ENCODE measurements around the gene PIGR. TPM values are rescaled to one million over a fixed set of nuclear protein-coding genes. Genes with fewer than 3 reads are reported as not detected.

The PIGR gene
- total and polyA plus RNA-seq, 2 of the 8 experiments (the other 6 are each of a cell fraction or from before 2014, with no cell fraction given), result not detected

- CTCF ChIA-PET (ENCODE audit: partially characterized antibody), result interaction anchor here (0.7 to 6.3 kb wide), 11 partner anchors 9 to 246 kb away, joined by 3 to 81 read pairs (median 4); partner anchors contain the start of gene IL20
- no peak within 1 kb of the TSS for H2BK5ac ChIP-seq (ENCODE audit: low read depth, low read length)
- no peak within 1 kb of the TSS for H4K5ac ChIP-seq (ENCODE audit: insufficient read length, low read depth, low read length)
- no peak within 1 kb of the TSS for H3K56ac ChIP-seq (replicated peaks; ENCODE audit: insufficient read length, low read depth, low read length)
- H3K27ac ChIP-seq (ENCODE audit: low read depth, low read length), result no peak within 1 kb of the TSS
- H3K23me2 ChIP-seq (ENCODE audit: low read depth, low read length), result no peaks in the 10 kb centered on the region
- H4K8ac ChIP-seq (ENCODE audit: extremely low read depth, insufficient read depth, low read length), result no peak within 1 kb of the TSS
- no peaks in the 10 kb centered on the region for H3K4me1 ChIP-seq (replicated peaks in 1 of 4; ENCODE audit: control insufficient read depth in 3 of 4, insufficient read depth in 4 of 4, low read length in 3 of 4)
- no peaks in the 10 kb centered on the region for H3K27me3 ChIP-seq (replicated peaks in 1 of 4; ENCODE audit: control insufficient read depth in 3 of 4, extremely low read depth in 1 of 4, insufficient read depth in 3 of 4, low read length in 3 of 4)
- no peak within 1 kb of the TSS for H2BK120ac ChIP-seq (replicated peaks; ENCODE audit: low read depth, low read length)
- no peaks in the 10 kb centered on the region for H3K79me2 ChIP-seq (ENCODE audit: control insufficient read depth in 1 of 2, insufficient read depth in 2 of 2, low read length in 2 of 2)
- H4K91ac ChIP-seq (replicated peaks; ENCODE audit: insufficient read length, low read length), result no peak within 1 kb of the TSS
- H2AK5ac ChIP-seq (ENCODE audit: low read depth, low read length), result no peak within 1 kb of the TSS
- no peak within 1 kb of the TSS for H3K4ac ChIP-seq (replicated peaks; ENCODE audit: insufficient read length, low read depth, low read length)
- no peak within 1 kb of the TSS for H2BK20ac ChIP-seq (ENCODE audit: low read length)
- DNase-seq (ENCODE audit: low read depth in 1 of 2, low spot score in 2 of 2), result no peak
- H2BK12ac ChIP-seq (ENCODE audit: low read depth, low read length), result no peak within 1 kb of the TSS
- no peaks in the 10 kb centered on the region for H3K79me1 ChIP-seq (ENCODE audit: low read depth, low read length)
- no peaks in the 10 kb centered on the region for H4K20me1 ChIP-seq (replicated peaks in 1 of 2; ENCODE audit: control insufficient read depth in 1 of 2, insufficient read depth in 2 of 2, low read length in 2 of 2)
- H3K36me3 ChIP-seq (ENCODE audit: control insufficient read depth in 2 of 4, insufficient read depth in 4 of 4, low read length in 3 of 4), result no peaks in the 10 kb centered on the region
- no peaks in the 10 kb centered on the region for H3K9me3 ChIP-seq (ENCODE audit: insufficient read depth in 2 of 2, low read depth in 1 of 2, low read length in 1 of 2)
- 95% methylated on average over 2 of the region's 2 CpGs; no CpG with 5 or more reads in 1 of the 2 experiments for whole genome bisulfite sequencing, 2 experiments (ENCODE audit: extremely low coverage in 1 of 2, insufficient coverage in 1 of 2, insufficient read length in 1 of 2, insufficient replicate concordance in 2 of 2, low coverage in 1 of 2, low lambda C conversion rate in 2 of 2, missing lambda C conversion rate in 1 of 2)
- POLR2A ChIA-PET (ENCODE audit: partially characterized antibody), result no interaction called here
- no peak within 1 kb of the TSS for H3K4me3 ChIP-seq (ENCODE audit: extremely low read depth in 1 of 4, insufficient read depth in 2 of 4, low read depth in 3 of 4, low read length in 4 of 4)
- H3K4me2 ChIP-seq (ENCODE audit: insufficient read depth in 1 of 2, low read depth in 2 of 2, low read length in 2 of 2), result no peak within 1 kb of the TSS
- H2AFZ ChIP-seq (ENCODE audit: low read length), result no peak within 1 kb of the TSS
- no peak within 1 kb of the TSS for H3K14ac ChIP-seq (ENCODE audit: insufficient read length)
- no peak within 1 kb of the TSS for H3K18ac ChIP-seq (ENCODE audit: extremely low read depth, low read length)
- H2BK15ac ChIP-seq (ENCODE audit: low read length), result no peak within 1 kb of the TSS
- H3K23ac ChIP-seq (ENCODE audit: insufficient read length), result no peak within 1 kb of the TSS
- FAIRE-seq, result no peak
- no peak within 1 kb of the TSS for H3K9ac ChIP-seq (replicated peaks in 1 of 4; ENCODE audit: extremely low read depth in 1 of 4, low read depth in 3 of 4, low read length in 3 of 4)
Observed at GRCh38 chr1:206970446-206970845, 24.2 kb upstream of the PIGR start, which contains the start of gene FCAMR. FCAMR (minus strand) TSS chr1:206970460; CDS start chr1:206970125, 335 bp downstream.
